Bone marrow (tissue), 2 donors: ENCODE data around the gene KSR1.

Experiments
- DNase-seq, 2 donors: peaks; one replicate each; lab custom pipeline; 2025; lab: John Stamatoyannopoulos, UW

Gene KSR1

GRCh38 chr17:27514595-27515413 is 58.6 kb downstream of the KSR1 start:
- no peak for DNase-seq

DNA sequence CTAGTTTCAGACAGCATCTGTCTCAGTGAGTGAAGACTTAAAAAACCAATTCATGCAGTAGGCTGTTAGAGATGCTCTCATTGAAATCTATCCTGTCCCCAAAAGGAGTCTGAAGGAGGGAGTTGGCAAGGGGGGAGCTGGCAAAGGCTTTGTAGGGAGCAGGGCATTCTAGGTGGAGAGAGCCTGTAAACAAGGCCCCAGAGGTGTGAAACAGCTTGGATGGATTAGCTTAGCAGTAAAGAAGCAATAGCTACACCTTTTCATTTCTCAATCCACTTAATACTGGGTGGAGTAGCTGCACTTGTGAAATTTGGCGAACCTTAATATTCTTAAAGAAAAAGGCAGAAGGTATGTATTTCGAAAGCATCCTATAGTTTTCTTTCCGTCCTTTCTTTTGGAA is 61.8 kb downstream of the KSR1 start:
- DNase-seq, result no peak

DNA sequence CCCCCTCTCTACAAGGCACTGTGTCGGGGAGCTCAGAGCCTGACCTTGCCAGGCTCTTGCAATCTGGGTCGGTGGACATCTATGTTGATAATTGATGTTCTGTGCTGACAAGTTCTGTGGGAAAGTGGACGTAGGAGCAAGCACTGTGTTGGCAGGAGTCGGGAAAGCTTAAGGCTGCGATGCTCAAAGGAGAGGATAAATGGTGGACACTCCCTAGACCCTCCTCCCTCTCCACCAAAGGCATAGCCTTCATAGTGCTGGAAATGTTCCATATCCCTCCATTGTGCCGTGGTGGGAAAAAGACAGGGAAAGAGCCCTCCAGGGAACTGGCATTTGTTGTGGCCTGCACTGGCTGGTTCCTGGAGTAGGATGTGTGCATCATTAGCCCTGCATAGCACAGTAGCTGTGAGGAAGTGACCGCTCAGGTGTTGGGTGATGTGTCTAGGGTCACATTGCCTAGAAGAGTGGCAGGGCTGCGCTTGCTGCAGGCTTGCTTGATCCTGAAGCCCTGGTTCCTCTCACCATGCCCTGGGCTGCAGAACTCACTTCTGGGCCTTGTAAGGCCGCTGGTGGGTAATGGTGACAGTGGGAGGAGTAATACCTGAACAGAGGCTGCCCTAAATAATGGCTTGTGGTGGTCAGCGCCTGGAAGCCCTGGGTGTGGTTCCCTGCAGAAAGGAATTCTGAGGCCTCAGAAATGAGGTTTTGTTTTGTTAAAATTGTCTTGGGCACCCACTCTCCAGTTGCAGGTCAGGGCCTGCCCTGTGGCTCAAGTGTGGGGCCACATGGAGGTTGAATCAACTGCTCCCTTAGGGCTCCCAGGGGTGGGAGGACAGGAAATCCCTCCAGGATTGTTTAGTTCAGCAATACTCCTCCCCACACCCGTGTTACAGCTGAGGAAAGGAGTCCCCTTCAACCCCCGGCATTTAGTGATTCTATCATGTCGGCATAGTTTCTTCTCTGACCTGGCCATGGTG is 62.6 kb downstream of the KSR1 start:
- no peak for DNase-seq

DNA sequence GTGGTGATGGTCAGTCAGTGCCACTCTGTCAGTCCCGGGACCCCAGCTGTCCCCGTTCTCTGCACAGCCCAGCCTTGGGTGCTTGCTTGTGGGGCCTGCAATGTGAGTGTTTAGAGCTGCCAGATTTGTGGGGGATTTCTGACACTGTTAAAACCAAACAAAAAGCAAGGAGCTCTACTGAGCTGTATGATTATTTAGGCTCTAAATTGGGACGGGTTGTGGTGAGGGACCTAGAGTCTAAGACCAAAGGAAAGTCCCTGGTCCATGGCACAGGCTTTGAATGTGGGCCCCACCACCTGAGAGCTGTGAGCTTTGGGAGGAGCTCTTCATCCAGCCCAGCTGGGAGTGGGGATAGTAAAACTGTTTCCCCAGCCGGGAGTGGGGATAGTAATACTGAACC is 63.3 kb downstream of the KSR1 start:
- no peak for DNase-seq

DNA sequence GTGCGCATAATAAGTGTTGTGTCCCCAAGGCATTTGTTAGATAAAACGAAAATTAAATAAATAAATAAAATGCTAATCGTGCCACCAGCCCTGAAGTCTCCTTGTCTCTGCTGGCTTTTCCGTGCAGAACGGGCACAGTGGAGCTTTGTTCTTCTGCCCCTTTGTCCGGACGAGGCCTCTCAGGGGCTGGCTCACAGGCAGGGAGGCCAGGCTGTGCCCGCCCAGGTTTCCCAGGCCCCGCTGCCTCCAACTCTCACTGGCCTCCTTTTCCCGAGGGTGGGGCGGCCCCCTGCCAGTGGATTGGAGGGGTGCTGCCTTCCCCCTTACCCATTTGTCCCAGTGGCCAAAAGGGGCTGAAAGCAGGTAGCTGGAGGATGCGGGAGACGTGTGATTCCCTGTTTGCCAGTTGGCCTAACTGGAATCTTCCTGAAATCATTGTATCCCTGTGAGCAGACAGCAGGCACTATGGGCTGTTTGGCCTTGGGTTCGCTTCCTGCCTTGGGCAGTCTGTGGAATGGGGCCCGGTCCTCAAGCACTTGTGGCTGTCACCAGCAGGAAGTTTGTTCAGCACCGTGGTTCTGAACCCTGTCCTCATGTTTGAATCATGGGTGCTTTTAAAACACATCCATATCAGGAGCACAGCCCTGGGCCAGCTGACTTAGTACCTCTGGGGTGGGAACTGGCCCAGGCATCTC is 64.4 kb downstream of the KSR1 start:
- DNase-seq, result no peak

GRCh38 chr17:27521281-27522027 is 65.2 kb downstream of the KSR1 start:
- DNase-seq, result no peak

- no peak for DNase-seq
These were observed 65.9 kb downstream of the KSR1 start for GRCh38 chr17:27522028-27522635.

GRCh38 chr17:27523712-27524111 is 67.5 kb downstream of the KSR1 start:
- no peak for DNase-seq

DNA sequence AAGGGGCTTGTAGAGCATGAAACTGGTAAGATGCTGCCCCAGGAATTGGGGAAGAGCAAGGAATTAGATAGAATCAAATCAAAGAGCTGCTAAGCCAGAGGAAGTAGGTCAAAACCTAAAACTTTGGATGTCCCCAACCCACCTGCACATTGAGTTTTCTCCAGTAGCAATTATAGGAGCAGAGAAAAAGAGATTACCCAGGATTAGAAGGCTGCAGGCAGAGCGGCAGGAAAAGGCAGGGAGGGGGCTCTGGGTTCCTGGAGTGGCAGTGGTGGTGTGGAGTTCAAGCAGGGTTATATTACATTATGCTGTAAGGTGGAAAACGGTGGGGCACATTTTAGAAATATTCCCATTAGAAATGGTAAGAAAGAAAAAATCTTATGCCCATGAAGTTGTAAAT is 68.3 kb downstream of the KSR1 start:
- no peak for DNase-seq

DNA sequence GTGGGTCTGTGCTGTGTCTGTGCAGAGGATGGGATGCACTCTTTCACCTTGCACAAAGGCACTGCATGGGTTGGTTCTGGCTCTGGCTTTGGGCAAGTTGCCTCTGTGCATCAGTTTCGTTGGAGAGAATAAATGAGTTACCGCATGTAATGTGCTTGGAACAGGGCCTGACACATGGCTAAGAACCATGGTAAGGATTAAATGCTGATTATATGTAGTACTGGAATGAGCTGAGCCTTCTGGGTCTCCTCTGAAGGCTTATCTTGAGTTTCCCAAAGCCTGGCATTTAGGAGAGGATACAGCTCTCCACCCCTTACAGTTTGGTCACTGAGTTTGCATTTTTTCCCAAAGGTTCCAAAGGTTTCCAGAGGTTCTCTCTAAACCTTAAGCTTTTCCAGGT is 69.1 kb downstream of the KSR1 start:
- no peak for DNase-seq

GRCh38 chr17:27525836-27526603 is 69.8 kb downstream of the KSR1 start:
- no peak for DNase-seq

GRCh38 chr17:27526604-27527002 is 70.4 kb downstream of the KSR1 start:
- peak in 1 of 2 donors; percentile 42 for DNase-seq

DNA sequence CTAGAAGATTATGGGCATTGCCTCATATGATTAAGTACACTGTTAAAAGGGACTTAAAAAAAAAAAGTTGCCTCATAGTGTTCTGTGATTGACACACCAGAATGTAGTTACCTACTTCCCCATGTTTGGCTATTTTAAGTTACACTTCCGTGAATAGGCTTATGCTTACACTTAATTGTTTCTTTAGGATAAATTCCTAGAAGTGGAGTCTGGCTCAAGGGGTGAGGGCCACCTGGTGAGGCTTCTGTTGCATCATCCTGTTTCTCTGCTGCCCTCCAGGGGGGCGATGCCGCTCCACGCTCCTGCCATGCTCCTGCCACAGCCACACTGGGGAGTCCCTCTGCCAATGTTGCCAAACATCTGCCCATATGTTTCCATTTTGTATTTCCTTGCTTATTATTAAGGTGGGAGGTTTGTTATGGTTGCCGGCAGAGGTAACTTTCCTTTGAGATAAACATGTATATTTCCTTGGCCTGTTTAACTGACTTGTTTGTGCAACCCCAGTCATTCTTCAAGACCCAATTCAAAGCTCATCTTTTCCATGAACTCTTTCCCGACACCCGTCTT is 73.1 kb downstream of the KSR1 start:
- DNase-seq, result peak; percentile 21 to 71

- DNase-seq, result peak in 1 of 2 donors; percentile 57
These were observed 74.6 kb downstream of the KSR1 start for GRCh38 chr17:27530764-27531391.

DNA sequence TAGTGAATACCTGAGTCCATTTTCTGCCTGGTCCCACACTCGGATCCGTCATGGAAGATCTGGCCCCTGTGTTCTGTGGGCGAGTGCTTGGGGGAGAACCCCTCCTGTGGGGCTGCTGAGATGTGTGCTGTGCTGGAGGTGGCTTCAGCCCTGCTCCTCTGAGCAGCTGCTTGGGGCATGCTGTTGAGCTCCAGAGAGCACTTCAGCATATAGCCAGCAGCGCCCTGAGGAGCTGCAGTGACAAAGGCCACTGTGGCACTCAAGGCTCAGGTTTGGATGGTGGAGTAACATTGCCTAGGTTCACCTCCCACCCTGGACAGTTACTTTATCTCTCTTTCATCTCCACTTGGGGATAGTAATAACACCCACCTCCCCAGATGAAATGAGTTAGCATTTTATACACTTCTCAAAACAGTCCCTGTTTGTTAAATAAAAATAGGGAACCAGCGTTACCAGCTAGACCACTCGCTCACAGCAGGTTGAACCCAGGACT is 75.3 kb downstream of the KSR1 start:
- no peak for DNase-seq

DNA sequence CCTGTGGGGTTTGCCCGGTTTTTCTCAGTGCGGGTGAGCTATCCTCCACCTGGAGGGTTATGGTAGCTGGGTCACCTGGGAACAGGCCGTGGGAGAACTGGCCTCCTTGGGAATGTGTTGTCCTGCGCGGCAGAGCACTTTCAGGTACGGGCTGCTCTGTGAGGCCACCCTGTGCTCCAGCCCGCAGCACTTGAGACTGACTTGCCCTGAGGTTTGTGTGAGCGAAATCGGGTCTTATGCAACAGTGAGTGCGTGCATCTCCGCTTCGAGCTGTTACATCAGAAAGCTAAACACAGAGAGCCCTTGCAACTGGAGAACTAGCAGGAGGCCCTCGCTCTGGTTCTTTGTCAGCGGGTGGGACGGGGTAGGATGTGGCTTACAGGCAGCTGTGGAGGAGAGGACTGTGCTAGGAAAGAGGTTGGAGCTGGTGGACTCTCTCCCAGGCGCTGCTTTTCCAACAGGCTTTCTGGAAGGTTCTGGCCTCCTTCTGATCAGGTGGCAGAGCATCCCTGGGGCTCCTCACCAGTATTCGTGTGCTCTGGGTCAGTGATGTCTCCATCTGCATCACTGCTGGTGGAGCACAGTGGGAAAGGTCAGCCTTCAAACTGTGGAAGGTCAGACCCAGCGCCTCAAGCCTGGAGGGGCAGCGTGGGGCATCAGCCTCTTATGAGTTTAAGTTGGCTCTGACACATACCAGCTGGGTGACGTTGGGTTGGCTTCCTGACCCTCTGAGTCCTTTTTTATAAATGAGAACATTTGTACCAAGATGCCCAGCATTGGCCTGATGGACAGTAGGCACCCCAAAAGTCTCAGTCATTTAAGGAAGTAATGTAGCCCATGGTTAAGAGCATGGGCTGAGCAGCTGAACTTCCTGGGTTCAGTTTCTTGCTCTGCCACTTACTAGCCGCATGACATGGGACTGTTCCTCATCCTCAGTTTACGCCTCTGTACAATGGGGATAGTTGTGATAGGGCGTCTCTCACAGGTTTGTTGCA is 76.3 kb downstream of the KSR1 start:
- DNase-seq, result peak; percentile 42 to 45

GRCh38 chr17:27533874-27534815 is 77.9 kb downstream of the KSR1 start:
- no peak for DNase-seq
